PC-3 (cell line): ENCODE measurements around the gene GDPD5.

Experiments
- CTCF ChIP-seq: fragments of 300-600 bp; sonication (generic); conservative IDR thresholded peaks from 2 replicates; pipeline ENCODE4 v1.5.1; 2017; ENCODE audit warnings: antibody characterized with exemption, low read depth, mild to moderate bottlenecking, low read length
- EZH2phosphoT487 ChIP-seq: fragments of 300-600 bp; sonication (generic); IDR thresholded peaks from 2 replicates; pipeline ENCODE4 v1.6.1; 2018; ENCODE audit warnings: mild to moderate bottlenecking, antibody characterized with exemption, low read length, borderline replicate concordance

DNA sequence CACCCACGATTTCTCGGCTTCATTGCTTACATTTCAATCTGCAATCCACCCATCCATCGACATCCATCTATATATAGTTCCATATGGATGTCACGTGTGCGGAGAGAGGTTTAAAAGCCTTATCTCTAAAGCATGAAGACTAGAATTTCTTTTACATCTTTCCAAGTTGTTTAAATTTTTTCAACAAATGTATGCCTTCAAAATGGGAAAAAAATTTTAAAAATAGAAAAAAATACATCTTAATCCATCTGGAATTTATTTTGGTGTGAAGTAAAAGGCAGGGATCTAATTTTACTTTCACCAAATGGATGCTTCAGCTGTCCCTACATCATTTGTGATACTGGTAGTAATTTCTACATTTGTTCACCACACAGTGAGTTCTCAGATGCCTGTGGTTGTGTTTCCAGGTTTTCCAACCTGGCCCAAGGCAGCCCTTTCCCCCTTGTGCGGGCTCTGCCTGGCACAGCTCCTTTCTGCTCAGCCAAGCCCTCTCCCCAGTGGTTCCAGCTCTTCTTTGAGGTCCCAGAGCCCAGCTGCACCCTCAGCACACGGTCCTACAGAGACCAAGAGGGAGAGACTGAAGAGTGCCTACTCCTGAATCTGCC lies 55.2 kb downstream of the GDPD5 start:
- TF ChIP-seq CTCF = no peak
- TF ChIP-seq EZH2phosphoT487 = no peak
